HG03159 (cell line): ENCODE results near the gene ZNF577.

Experiments
- ATAC-seq: cut with Tn5 transposase; IDR thresholded peaks from one replicate; pipeline ENCODE4 v1.9.1; 2021; ENCODE audit warnings: mild to moderate bottlenecking, moderate library complexity; ENCODE audit not compliant: unreplicated experiment

The ZNF577 gene

GRCh38 chr19:51873097-51873496, 14.7 kb downstream of the ZNF577 start:
- no peak for ATAC-seq

GRCh38 chr19:51861870-51862622, 25.7 kb downstream of the ZNF577 start:
- no peak for ATAC-seq

GRCh38 chr19:51837145-51837544, 50.6 kb downstream of the ZNF577 start:
- ATAC-seq, result no peak

- ATAC-seq, result no peak
These were observed 57.5 kb downstream of the ZNF577 start for GRCh38 chr19:51830274-51830673.

- no peak for ATAC-seq
These were observed 63.3 kb downstream of the ZNF577 start for GRCh38 chr19:51824281-51825005.

GRCh38 chr19:51822946-51823345, 64.8 kb downstream of the ZNF577 start:
- no peak for ATAC-seq

- ATAC-seq, result no peak
These were observed 65.4 kb downstream of the ZNF577 start for GRCh38 chr19:51822325-51822724.

- ATAC-seq, result no peak
These were observed 65.8 kb downstream of the ZNF577 start for GRCh38 chr19:51821921-51822320.

GRCh38 chr19:51821456-51821855, 66.3 kb downstream of the ZNF577 start:
- ATAC-seq, result no peak
